K562 (cell line): ENCODE measurements around the gene DPH7. TPM values are rescaled to one million over a fixed set of nuclear protein-coding genes. Genes with fewer than 3 reads are reported as not detected.
A peak's percentile ranks its signal among the peaks of the same experiment; 100 is the strongest.

Experiments used
- ATAC-seq: fragments of 200-7000 bp; cut with Tn5 transposase; 3 replicates; pipeline ENCODE4 v1.9.1; 2020; ENCODE audit warnings: moderate library complexity
- BruUV-seq: library from RNA; stranded (reverse); fragments of 400-500 nt; replicated peaks from 2 replicates; lab custom pipeline; 2021; lab: Mats Ljungman, UMichigan
- CTCF ChIA-PET: fragments of 300-600 bp; formaldehyde crosslinking; extraction: SDS; loops from one replicate; lab custom pipeline; 2021; ENCODE audit warnings: low intra/inter-chr PET ratio; lab: Yijun Ruan, JAX
- POLR2A ChIA-PET: fragments of 300-600, 350-650 bp; sonication (Branson Sonifier 250); formaldehyde crosslinking; extraction: SDS; loops from one replicate; lab custom pipeline; 2021; ENCODE audit warnings: antibody characterized with exemption, inconsistent platforms; lab: Yijun Ruan, JAX
- DNase-seq, 4 experiments: peaks; one replicate each; pipeline versions ENCODE4 v3.0.0 to v3.0.0-alpha.2; 2011 to 2018; ENCODE audit warnings: low spot score in 3 of 4, mixed read lengths in 3 of 4; ENCODE audit errors: extremely low read depth in 1 of 4
- FAIRE-seq: peaks from 2 replicates; lab custom pipeline; 2011; peaks lifted over from hg19 to GRCh38; lab: Jason Lieb, UNC
- H2AFZ ChIP-seq: 2 replicates; pipeline ENCODE4 v1.6.0; 2011; ENCODE audit warnings: low read depth, low read length, control low read depth, inconsistent platforms
- H3K27ac ChIP-seq: fragments of 200-600 bp; 3 replicates; pipeline ENCODE4 v1.8.0; 2011; ENCODE audit warnings: low read depth, mild to moderate bottlenecking, control low read depth, inconsistent platforms, low read length, moderate library complexity, mixed read lengths; ENCODE audit errors: extremely low read depth
- H3K27me3 ChIP-seq, 2 experiments: fragments of 300-600 bp in 1 of 2; 2 replicates in 1 of 2; 3 replicates in 1 of 2; pipeline versions ENCODE4 v1.6.0 to v1.8.0; 2011; ENCODE audit warnings: inconsistent platforms in 2 of 2, low read length in 2 of 2, mild to moderate bottlenecking in 1 of 2, mixed read lengths in 1 of 2, moderate library complexity in 1 of 2; ENCODE audit not compliant: control insufficient read depth in 2 of 2, insufficient read depth in 2 of 2
- H3K36me3 ChIP-seq: fragments of 300-600 bp; 3 replicates; pipeline ENCODE4 v1.8.0; 2011; ENCODE audit warnings: mild to moderate bottlenecking, low read length, inconsistent platforms; ENCODE audit not compliant: control insufficient read depth, insufficient read depth
- H3K4me1 ChIP-seq, 2 experiments: fragments of 200-600 bp in 1 of 2; replicated peaks in 1 of 2; 2 replicates in 1 of 2; 3 replicates in 1 of 2; pipeline versions ENCODE4 v1.5.1 to v1.8.0; 2011; ENCODE audit warnings: inconsistent platforms in 2 of 2, low read length in 2 of 2, mild to moderate bottlenecking in 1 of 2, mixed read lengths in 1 of 2, moderate library complexity in 1 of 2; ENCODE audit not compliant: control insufficient read depth in 2 of 2, insufficient read depth in 2 of 2
- H3K4me2 ChIP-seq: 2 replicates; pipeline ENCODE4 v1.6.1; 2011; ENCODE audit warnings: low read length, control low read depth, inconsistent platforms, mixed read lengths; ENCODE audit not compliant: insufficient read depth
- H3K4me3 ChIP-seq: fragments of 200-600 bp; sonication (generic), shearing (Covaris generic); 2 replicates; pipeline ENCODE4 v1.5.1; 2016; ENCODE audit warnings: control low read depth, inconsistent platforms
- H3K79me2 ChIP-seq: fragments of 200-600 bp; 3 replicates; pipeline ENCODE4 v1.8.0; 2011; ENCODE audit warnings: low read length, inconsistent platforms; ENCODE audit not compliant: control insufficient read depth, insufficient read depth
- H3K9ac ChIP-seq, 2 experiments: 2 replicates each; pipeline versions ENCODE4 v1.6.0 to v1.6.1; 2011; ENCODE audit warnings: low read depth in 2 of 2, low read length in 2 of 2, control low read depth in 1 of 2, inconsistent platforms in 1 of 2, mild to moderate bottlenecking in 1 of 2, mixed read lengths in 1 of 2; ENCODE audit not compliant: insufficient read depth in 1 of 2
- H3K9me1 ChIP-seq: one replicate; pipeline ENCODE4 v1.6.0; 2011; ENCODE audit warnings: inconsistent platforms, mild to moderate bottlenecking, low read length, moderate library complexity; ENCODE audit not compliant: control insufficient read depth, insufficient read depth
- H3K9me3 ChIP-seq: replicated peaks from 2 replicates; pipeline ENCODE4 v1.5.1; 2011; ENCODE audit warnings: low read depth, low read length, inconsistent platforms; ENCODE audit not compliant: control insufficient read depth, insufficient read depth
- H4K20me1 ChIP-seq: replicated peaks from 2 replicates; pipeline ENCODE4 v1.6.1; 2011; ENCODE audit warnings: low read length, inconsistent platforms, mixed read lengths; ENCODE audit not compliant: control insufficient read depth, insufficient read depth
- FOXK2 ChIP-seq, 2 experiments: fragments of 450-650 bp; IDR thresholded peaks in 1 of 2; conservative IDR thresholded peaks in 1 of 2; 2 replicates each; pipeline ENCODE4 v1.6.1; 2016; ENCODE audit warnings: low read depth in 2 of 2, mild to moderate bottlenecking in 1 of 2
- MCM5 ChIP-seq: fragments of 450-650 bp; IDR thresholded peaks from 2 replicates; pipeline ENCODE4 v1.6.1; 2016; ENCODE audit warnings: low read depth
- MIER1 ChIP-seq: fragments of 450-650 bp; IDR thresholded peaks from 2 replicates; pipeline ENCODE4 v1.6.1; 2016; ENCODE audit warnings: antibody characterized with exemption, mild to moderate bottlenecking, low read depth
- POLR2A ChIP-seq: fragments of 450-650 bp; conservative IDR thresholded peaks from 2 replicates; pipeline ENCODE4 v1.6.1; 2016
- TFAM ChIP-seq: fragments of 250-450 bp; sonication (Bioruptor Pico); conservative IDR thresholded peaks from 2 replicates; pipeline ENCODE4 v1.5.0; 2021; ENCODE audit warnings: mild to moderate bottlenecking, moderate library complexity
- ZNF146 ChIP-seq: IDR thresholded peaks from one replicate; pipeline ENCODE4 v1.6.1; 2018; ENCODE audit warnings: missing compliant biosample characterization; ENCODE audit not compliant: unreplicated experiment
- ZNF75A ChIP-seq: fragments of 450-650 bp; formaldehyde crosslinking; IDR thresholded peaks from 2 replicates; pipeline ENCODE4 v1.4.0; 2020; ENCODE audit warnings: mild to moderate bottlenecking
- ZNF79 ChIP-seq: fragments of 250-450 bp; sonication (Bioruptor Pico); IDR thresholded peaks from 2 replicates; pipeline ENCODE4 v1.4.0; 2020; ENCODE audit warnings: low read depth, mild to moderate bottlenecking, moderate library complexity
- WGBS: fragments of 100-300 bp; shearing (Covaris generic); methylation state at CpG from one replicate; pipeline ENCODE4 v1.1.6; 2016; ENCODE audit warnings: low coverage, mixed read lengths; ENCODE audit not compliant: insufficient coverage; ENCODE audit errors: missing lambda C conversion rate; 5-methylcytosine and 5-hydroxymethylcytosine counted together
- in situ Hi-C: fragments of 300-500 bp; cut with MboI; formaldehyde crosslinking; loops from 4 replicates; pipeline ENCODE4 v1.15.0; 2018; ENCODE audit warnings: inconsistent platforms, mixed read lengths
- intact Hi-C: fragments of 100-400 bp; cut with micrococcal nuclease; formaldehyde crosslinking; loops from 2 replicates; pipeline ENCODE4 v1.14.2; 2022
- polyA plus RNA-seq, 8 experiments: library from polyadenylated mRNA; depleted of rRNA in 4 of 8; stranded (reverse) in 5 of 8; unstranded in 3 of 8; fragments of >200 nt; fragmentation: Nextera tagmentation in 2 of 8; fragmentation: Illumina TruSeq in 1 of 8; extraction: Ambion mirVana in 2 of 8; extraction: Trizol in 1 of 8; gene quantifications; 2 replicates each; pipeline versions ENCODE4 v1.2.1 to v1.2.3, GENCODE V29; 2011 to 2014; ENCODE audit warnings: inconsistent platforms in 1 of 8, missing spikeins in 1 of 8
- total RNA-seq, 7 experiments: library from RNA; depleted of rRNA in 6 of 7; stranded (reverse); fragments of >200 nt in 6 of 7; fragmentation: Illumina TruSeq in 2 of 7; extraction: Trizol in 2 of 7; gene quantifications; 2 replicates each; pipeline versions ENCODE4 v1.2.1 to v1.2.3, GENCODE V29; 2011 to 2021; ENCODE audit warnings: low replicate concordance in 1 of 7
- TF ChIP-seq, protein P1 (sequence below): sonication (generic); IDR thresholded peaks from 2 replicates; pipeline ENCODE4 v1.6.1; 2016
- TF ChIP-seq, protein P2 (sequence below): fragments of 450-650 bp; formaldehyde crosslinking; IDR thresholded peaks from 2 replicates; pipeline ENCODE4 v1.4.0; 2020; ENCODE audit warnings: mild to moderate bottlenecking, moderate library complexity

The DPH7 gene
- total and polyA plus RNA-seq, 9 of the 15 experiments (the other 6 are each of a cell fraction or from before 2014, with no cell fraction given): 13.9 to 68.6 (median 41.3) TPM

DNA sequence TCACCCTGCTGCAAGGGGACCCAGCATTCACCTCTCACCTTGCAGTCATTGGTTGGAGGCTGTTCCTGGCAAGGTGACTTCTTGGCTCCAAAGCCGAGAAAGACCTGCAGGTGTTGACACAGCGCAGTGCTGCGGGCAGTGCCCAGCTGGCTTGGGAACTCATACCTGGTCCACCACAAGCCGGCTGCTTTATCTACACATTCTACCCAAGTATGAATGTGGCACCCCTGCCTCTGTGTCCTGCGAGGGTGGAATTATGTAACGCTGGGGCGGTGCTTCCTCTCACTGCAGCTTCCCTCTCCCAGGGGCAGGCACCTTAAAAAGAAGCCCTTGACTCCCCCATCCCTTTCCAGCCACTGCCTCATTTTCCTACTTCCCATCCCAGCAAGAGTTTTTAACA is 14.0 kb upstream of the DPH7 start:
- Histone ChIP-seq H3K9me3 (no peaks in the 10 kb centered on the region), H3K9ac (peak overlapping the region in 1 of 2 experiments; percentile 32; a peak in 2 of 4 replicates), H3K4me1 (peaks cover 26 to 40% of the 10 kb centered on the region in 2 experiments; a peak in 4 of 5 replicates), H3K27ac (no peak overlapping the region), H3K79me2 (peaks cover 29% of the 10 kb centered on the region), H2AFZ (no peak overlapping the region), H3K27me3 (no peaks in the 10 kb centered on the region), H4K20me1 (0 out of 2 replicates have a peak, but pooled peaks cover 16% of the 10 kb centered on the region), H3K36me3 (peaks cover 14% of the 10 kb centered on the region; the same call in 2 of the 3 replicates), H3K9me1 (no peaks in the 10 kb centered on the region), H3K4me2 (no peak overlapping the region), H3K4me3 (no peak overlapping the region)
- DNase-seq (no peak), ATAC-seq (no peak), FAIRE-seq (no peak)
- TF ChIP-seq MCM5 (no peak), ZNF75A (CRISPR knock-in tag) (no peak), POLR2A (no peak), TFAM (CRISPR knock-in tag) (no peak), MIER1 (no peak), ZNF146 (CRISPR knock-in tag) (no peak), ZNF79 (CRISPR knock-in tag) (no peak), FOXK2 (conservative IDR thresholded peaks at IDR 0.05 in 1 of 2, IDR thresholded peaks at IDR 0.05 in 1 of 2; ENCODE audit: low read depth in 2 of 2) (no peak)
- TF ChIP-seq, protein P1, sequence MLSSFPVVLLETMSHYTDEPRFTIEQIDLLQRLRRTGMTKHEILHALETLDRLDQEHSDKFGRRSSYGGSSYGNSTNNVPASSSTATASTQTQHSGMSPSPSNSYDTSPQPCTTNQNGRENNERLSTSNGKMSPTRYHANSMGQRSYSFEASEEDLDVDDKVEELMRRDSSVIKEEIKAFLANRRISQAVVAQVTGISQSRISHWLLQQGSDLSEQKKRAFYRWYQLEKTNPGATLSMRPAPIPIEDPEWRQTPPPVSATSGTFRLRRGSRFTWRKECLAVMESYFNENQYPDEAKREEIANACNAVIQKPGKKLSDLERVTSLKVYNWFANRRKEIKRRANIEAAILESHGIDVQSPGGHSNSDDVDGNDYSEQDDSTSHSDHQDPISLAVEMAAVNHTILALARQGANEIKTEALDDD: no peak
- TF ChIP-seq, protein P2, sequence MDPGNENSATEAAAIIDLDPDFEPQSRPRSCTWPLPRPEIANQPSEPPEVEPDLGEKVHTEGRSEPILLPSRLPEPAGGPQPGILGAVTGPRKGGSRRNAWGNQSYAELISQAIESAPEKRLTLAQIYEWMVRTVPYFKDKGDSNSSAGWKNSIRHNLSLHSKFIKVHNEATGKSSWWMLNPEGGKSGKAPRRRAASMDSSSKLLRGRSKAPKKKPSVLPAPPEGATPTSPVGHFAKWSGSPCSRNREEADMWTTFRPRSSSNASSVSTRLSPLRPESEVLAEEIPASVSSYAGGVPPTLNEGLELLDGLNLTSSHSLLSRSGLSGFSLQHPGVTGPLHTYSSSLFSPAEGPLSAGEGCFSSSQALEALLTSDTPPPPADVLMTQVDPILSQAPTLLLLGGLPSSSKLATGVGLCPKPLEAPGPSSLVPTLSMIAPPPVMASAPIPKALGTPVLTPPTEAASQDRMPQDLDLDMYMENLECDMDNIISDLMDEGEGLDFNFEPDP (CRISPR knock-in tag): no peak
- POLR2A ChIA-PET: interaction anchor here (0.6 to 4.2 kb wide), 2 partner anchors 10 to 15 kb away, joined by 3 to 28 read pairs; no protein-coding TSS in a partner anchor
- CTCF ChIA-PET: no interaction called here
- in situ Hi-C loops: no loop called here
- 45% methylated on average over 6 of the region's 7 CpGs for WGBS
- intact Hi-C loops: no loop called here
- BruUV-seq: TSS peak; percentile 39
